Endothelial cell of umbilical vein (primary cell): Measurements from ENCODE around the gene SLC22A23. TPM values are rescaled to one million over a fixed set of nuclear protein-coding genes. Genes with fewer than 3 reads are reported as not detected.

Experiments used
- BruUV-seq: library from RNA; stranded (reverse); fragments of 400-500 nt; replicated peaks from 2 replicates; lab custom pipeline; 2021; lab: Mats Ljungman, UMichigan
- CTCF ChIA-PET: fragments of 300-600, 350-600 bp; sonication (Branson Sonifier 250); formaldehyde crosslinking; loops from one replicate; lab custom pipeline; 2021; ENCODE audit warnings: antibody characterized with exemption, inconsistent platforms; lab: Charles Lee
- POLR2A ChIA-PET: fragments of 300-600, 350-600 bp; sonication (Branson Sonifier 250); formaldehyde crosslinking; loops from one replicate; lab custom pipeline; 2021; ENCODE audit warnings: antibody characterized with exemption, inconsistent platforms; lab: Charles Lee
- DNase-seq: peaks from one replicate; pipeline ENCODE4 v3.0.0-alpha.2; 2011; ENCODE audit warnings: low read depth, low spot score
- FAIRE-seq: peaks from 2 replicates; lab custom pipeline; 2011; peaks lifted over from hg19 to GRCh38; lab: Jason Lieb, UNC
- H2AFZ ChIP-seq: 2 replicates; pipeline ENCODE4 v1.6.0; 2012; ENCODE audit warnings: low read depth, low read length, control low read depth, inconsistent platforms
- H3K27ac ChIP-seq: 2 replicates; pipeline ENCODE4 v1.5.1; 2011; ENCODE audit warnings: low read depth, mild to moderate bottlenecking, control low read depth, low read length, moderate library complexity; ENCODE audit not compliant: insufficient read depth
- H3K27me3 ChIP-seq, 2 experiments: 2 replicates each; pipeline versions ENCODE4 v1.6.0 to v1.6.1; 2011; ENCODE audit warnings: low read length in 2 of 2, mixed read lengths in 1 of 2; ENCODE audit not compliant: control insufficient read depth in 2 of 2, insufficient read depth in 2 of 2
- H3K36me3 ChIP-seq, 2 experiments: 2 replicates in 1 of 2; 3 replicates in 1 of 2; pipeline ENCODE4 v1.5.1; 2011; ENCODE audit warnings: low read length in 2 of 2, mild to moderate bottlenecking in 1 of 2, moderate library complexity in 1 of 2; ENCODE audit not compliant: control insufficient read depth in 2 of 2, insufficient read depth in 2 of 2; ENCODE audit errors: extremely low read depth in 1 of 2
- H3K4me1 ChIP-seq: 3 replicates; pipeline ENCODE4 v1.5.1; 2011; ENCODE audit warnings: mild to moderate bottlenecking, low read length; ENCODE audit not compliant: control insufficient read depth, insufficient read depth; ENCODE audit errors: extremely low read depth
- H3K4me2 ChIP-seq: 2 replicates; pipeline ENCODE4 v1.6.1; 2011; ENCODE audit warnings: low read length, control low read depth, mixed read lengths; ENCODE audit not compliant: insufficient read depth
- H3K4me3 ChIP-seq, 3 experiments: fragments of 200-600 bp in 1 of 3; sonication (generic), shearing (Covaris generic) in 1 of 3; replicated peaks in 1 of 3; 2 replicates each; pipeline ENCODE4 v1.5.1; 2011 to 2016; ENCODE audit warnings: control low read depth in 3 of 3, low read length in 3 of 3, mild to moderate bottlenecking in 2 of 3, inconsistent platforms in 1 of 3, low read depth in 1 of 3, moderate library complexity in 1 of 3; ENCODE audit not compliant: insufficient read depth in 1 of 3
- H3K79me2 ChIP-seq: 2 replicates; pipeline ENCODE4 v1.6.0; 2012; ENCODE audit warnings: low read length, inconsistent platforms; ENCODE audit not compliant: control insufficient read depth, insufficient read depth
- H3K9ac ChIP-seq: replicated peaks from 2 replicates; pipeline ENCODE3; 2011; ENCODE audit warnings: low read length, control low read depth; ENCODE audit not compliant: insufficient read depth; ENCODE audit errors: extremely low read depth
- H3K9me1 ChIP-seq: replicated peaks from 3 replicates; pipeline ENCODE4 v1.6.0; 2011; ENCODE audit warnings: mild to moderate bottlenecking, low read length; ENCODE audit not compliant: control insufficient read depth, insufficient read depth; ENCODE audit errors: extremely low read depth
- H3K9me3 ChIP-seq: replicated peaks from 2 replicates; pipeline ENCODE4 v1.5.1; 2012; ENCODE audit warnings: low read length, inconsistent platforms; ENCODE audit not compliant: control insufficient read depth, insufficient read depth
- H4K20me1 ChIP-seq: replicated peaks from 2 replicates; pipeline ENCODE3; 2011; ENCODE audit warnings: mild to moderate bottlenecking, low read length; ENCODE audit not compliant: control insufficient read depth, insufficient read depth; ENCODE audit errors: extremely low read depth
- CTCF ChIP-seq, 2 donors: IDR thresholded peaks; 1 replicate in 1 of 2; 2 replicates in 1 of 2; pipeline ENCODE4 v1.5.1; 2011; ENCODE audit warnings: low read length in 2 of 2, mild to moderate bottlenecking in 2 of 2, moderate library complexity in 2 of 2, control low read depth in 1 of 2, inconsistent platforms in 1 of 2, low read depth in 1 of 2; ENCODE audit not compliant: insufficient read depth in 1 of 2; ENCODE audit errors: extremely low read depth in 1 of 2
- EZH2 ChIP-seq: IDR thresholded peaks from 2 replicates; pipeline ENCODE4 v1.6.1; 2012; ENCODE audit warnings: borderline replicate concordance, low read depth, mild to moderate bottlenecking, moderate library complexity, low read length, inconsistent platforms; ENCODE audit not compliant: severe bottlenecking
- GATA2 ChIP-seq: IDR thresholded peaks from 2 replicates; pipeline ENCODE4 v1.7.0; 2011; ENCODE audit warnings: low read depth, mild to moderate bottlenecking, moderate library complexity, mixed read lengths, low read length; ENCODE audit not compliant: insufficient read length, insufficient read depth
- MYC ChIP-seq: IDR thresholded peaks from one replicate; pipeline ENCODE4 v1.6.1; 2011; ENCODE audit warnings: mild to moderate bottlenecking, low read depth, low read length
- POLR2AphosphoS5 ChIP-seq: IDR thresholded peaks from 2 replicates; pipeline ENCODE4 v1.6.1; 2012; ENCODE audit warnings: low read depth, mild to moderate bottlenecking, control low read depth, low read length, moderate library complexity; ENCODE audit not compliant: insufficient read depth
- dilution Hi-C: fragments of 300-500 bp; cut with MboI; formaldehyde crosslinking; loops from one replicate; pipeline ENCODE4 v1.15.0; 2019; ENCODE audit warnings: low sequenced_read_pairs; ENCODE audit not compliant: extremely low pct_ligation_motif_present
- intact Hi-C: fragments of 100-400 bp; cut with micrococcal nuclease; formaldehyde crosslinking; loops from one replicate; pipeline ENCODE4 v1.10.0; 2022
- polyA plus RNA-seq, 4 experiments: library from polyadenylated mRNA; depleted of rRNA in 3 of 4; stranded (reverse) in 3 of 4; unstranded in 1 of 4; fragments of >200 nt; gene quantifications; 2 replicates each; pipeline versions ENCODE4 v1.2.1 to v1.2.3, GENCODE V29; 2011 to 2012; ENCODE audit warnings: missing spikeins in 1 of 4
- total RNA-seq: library from RNA; stranded (reverse); gene quantifications from 2 replicates; pipeline ENCODE4 v1.2.3, GENCODE V29; 2021

Gene SLC22A23
- total and polyA plus RNA-seq, 2 donors (not counting 3 experiments of a cell fraction or from before 2014, with no cell fraction given): 4.2 to 14.3 TPM

GRCh38 chr6:3369985-3370360, 86.9 kb downstream of the SLC22A23 start:
- no peak overlapping the region for H3K4me3 ChIP-seq
- FAIRE-seq: no peak
- ChIA-PET POLR2A (no interaction called here), CTCF (no interaction called here)
- dilution Hi-C loops (no loop called here), intact Hi-C loops (no loop called here)
- H3K27me3 ChIP-seq: no peaks in the 10 kb centered on the region
- TF ChIP-seq CTCF (IDR thresholded peaks at IDR 0.05; ENCODE audit: extremely low read depth in 1 of 2, insufficient read depth in 1 of 2, low read depth in 1 of 2, low read length in 2 of 2) (no peak), GATA2 (no peak), POLR2AphosphoS5 (no peak)
- DNase-seq: no peak
- H3K9me1 ChIP-seq: no peaks in the 10 kb centered on the region
- H4K20me1 ChIP-seq: no peaks in the 10 kb centered on the region
- H3K4me2 ChIP-seq: no peak overlapping the region
- H3K4me1 ChIP-seq: no peaks in the 10 kb centered on the region
- no peaks in the 10 kb centered on the region for H3K79me2 ChIP-seq
- no peak overlapping the region for H3K27ac ChIP-seq
- no peak overlapping the region for H3K9ac ChIP-seq
- no TSS peak for BruUV-seq
- H3K36me3 ChIP-seq: no peaks in the 10 kb centered on the region
- H3K9me3 ChIP-seq: no peaks in the 10 kb centered on the region
- no peak overlapping the region for H2AFZ ChIP-seq

GRCh38 chr6:3368685-3369084, 88.2 kb downstream of the SLC22A23 start:
- POLR2A ChIA-PET: no interaction called here
- CTCF ChIA-PET: no interaction called here
- Histone ChIP-seq H3K9me3 (no peaks in the 10 kb centered on the region), H3K36me3 (no peaks in the 10 kb centered on the region), H2AFZ (no peak overlapping the region), H3K9ac (no peak overlapping the region), H4K20me1 (no peaks in the 10 kb centered on the region), H3K27ac (no peak overlapping the region), H3K4me1 (no peaks in the 10 kb centered on the region), H3K4me3 (no peak overlapping the region), H3K27me3 (no peaks in the 10 kb centered on the region), H3K9me1 (no peaks in the 10 kb centered on the region), H3K79me2 (no peaks in the 10 kb centered on the region), H3K4me2 (no peak overlapping the region)
- dilution Hi-C loops (no loop called here), intact Hi-C loops (no loop called here)
- no TSS peak for BruUV-seq
- FAIRE-seq (no peak), DNase-seq (no peak)
- TF ChIP-seq MYC: no peak
- TF ChIP-seq EZH2: no peak
- no peak for TF ChIP-seq GATA2
